HG02943 (cell line): ENCODE measurements around the gene CHRM4.

Source experiments
- ATAC-seq: cut with Tn5 transposase; IDR thresholded peaks from one replicate; pipeline ENCODE4 v1.9.1; 2021; ENCODE audit warnings: mild to moderate bottlenecking, low read depth, moderate library complexity; ENCODE audit not compliant: unreplicated experiment

CHRM4 gene

GRCh38 chr11:46370253-46370652 is 21.3 kb downstream of the CHRM4 start:
- no peak for ATAC-seq

- no peak for ATAC-seq
These were observed 22.0 kb downstream of the CHRM4 start for GRCh38 chr11:46369458-46370152.

GRCh38 chr11:46367916-46368267 is 23.7 kb downstream of the CHRM4 start:
- ATAC-seq = no peak

GRCh38 chr11:46367244-46367915 is 24.2 kb downstream of the CHRM4 start:
- ATAC-seq = no peak

GRCh38 chr11:46366661-46367161 is 24.9 kb downstream of the CHRM4 start:
- no peak for ATAC-seq

GRCh38 chr11:46366260-46366659 is 25.3 kb downstream of the CHRM4 start:
- no peak for ATAC-seq

GRCh38 chr11:46364791-46365190 is 26.8 kb downstream of the CHRM4 start:
- no peak for ATAC-seq

- ATAC-seq = no peak
These were observed 27.5 kb downstream of the CHRM4 start for GRCh38 chr11:46364056-46364455.

GRCh38 chr11:46363455-46364005 is 28.0 kb downstream of the CHRM4 start:
- no peak for ATAC-seq

- no peak for ATAC-seq
These were observed 28.6 kb downstream of the CHRM4 start for GRCh38 chr11:46363031-46363407.

GRCh38 chr11:46362156-46363030 is 29.2 kb downstream of the CHRM4 start:
- ATAC-seq = peak; percentile 8

GRCh38 chr11:46361283-46362155 is 30.1 kb downstream of the CHRM4 start:
- ATAC-seq = peak; percentile 72

- no peak for ATAC-seq
These were observed 30.7 kb downstream of the CHRM4 start for GRCh38 chr11:46360878-46361277.

- no peak for ATAC-seq
These were observed 31.6 kb downstream of the CHRM4 start for GRCh38 chr11:46359953-46360352.

- ATAC-seq = no peak
These were observed 34.1 kb downstream of the CHRM4 start for GRCh38 chr11:46357483-46357936.

- ATAC-seq = no peak
These were observed 34.6 kb downstream of the CHRM4 start for GRCh38 chr11:46356924-46357482.

- no peak for ATAC-seq
These were observed 37.9 kb downstream of the CHRM4 start for GRCh38 chr11:46353698-46354097.

GRCh38 chr11:46352063-46352841 is 39.3 kb downstream of the CHRM4 start:
- ATAC-seq = no peak

GRCh38 chr11:46351606-46352005 is 40.0 kb downstream of the CHRM4 start:
- no peak for ATAC-seq
